C4-2B (cell line): ENCODE measurements around the gene ZNF419.
"Not testable (repeated sequence)": the region's sequence is repeated elsewhere in the genome, so short reads cannot be mapped to it uniquely, and the experiment has no call there.

ENCODE experiments used
- CTCF ChIP-seq: fragments of 450-650 bp; conservative IDR thresholded peaks from 2 replicates; pipeline ENCODE4 v1.5.1; 2017; ENCODE audit warnings: mild to moderate bottlenecking
- ZFX ChIP-seq: fragments of 450-650 bp; IDR thresholded peaks from 2 replicates; pipeline ENCODE4 v1.6.1; 2017

GRCh38 chr19:57499680-57500395, 12.3 kb downstream of the ZNF419 start, which contains the start of gene ZNF773:
- not testable (repeated sequence) for TF ChIP-seq CTCF
- TF ChIP-seq ZFX, result peak; percentile 39; the same call in 1 of the 2 replicates
